H1 (cell line): ENCODE data around the gene DRAXIN. TPM values are rescaled to one million over a fixed set of nuclear protein-coding genes. Genes with fewer than 3 reads are reported as not detected.

Experiments used
- PHF8 ChIP-seq: fragments of 200-600 bp; sonication (generic); conservative IDR thresholded peaks from 2 replicates; pipeline ENCODE4 v1.7.1; 2012; ENCODE audit warnings: low read depth, mild to moderate bottlenecking, inconsistent platforms, low read length, moderate library complexity
- SIRT6 ChIP-seq: IDR thresholded peaks from one replicate; pipeline ENCODE4 v1.7.1; 2012; ENCODE audit warnings: low read length, inconsistent platforms
- SP4 ChIP-seq: IDR thresholded peaks from 2 replicates; pipeline ENCODE4 v1.6.1; 2012; ENCODE audit warnings: low read length, inconsistent platforms
- TBP ChIP-seq: IDR thresholded peaks from 2 replicates; pipeline ENCODE4 v1.6.1; 2011; ENCODE audit warnings: low read depth, low read length, improper control_type of control experiment
- polyA plus RNA-seq, 7 experiments: library from polyadenylated mRNA; depleted of rRNA in 3 of 7; stranded (reverse) in 5 of 7; unstranded in 2 of 7; fragments of >200 nt in 5 of 7; fragments of 200-250 nt in 2 of 7; gene quantifications; 1 replicate in 5 of 7; 2 replicates in 1 of 7; 4 replicates in 1 of 7; pipeline versions ENCODE4 v1.2.1 to v1.2.3, GENCODE V29; 2011 to 2013; ENCODE audit warnings: missing spikeins in 2 of 7, mixed read lengths in 2 of 7
- total RNA-seq: library from RNA; stranded (reverse); fragmentation: NEBNext Ultra II Directional; extraction: Animal tissue kit (Norgen Biotek cat#: 25700); gene quantifications from 2 replicates; pipeline ENCODE4 v1.2.1, GENCODE V29; 2021
- TF ChIP-seq, protein P1 (sequence below): IDR thresholded peaks from 2 replicates; pipeline ENCODE4 v1.6.1; 2012; ENCODE audit warnings: inconsistent platforms
- TF ChIP-seq, protein P2 (sequence below): IDR thresholded peaks from 2 replicates; pipeline ENCODE4 v1.6.1; 2012; ENCODE audit warnings: low read length, inconsistent platforms

Gene DRAXIN
- total and polyA plus RNA-seq, 2 of the 8 experiments (the other 6 are each of a cell fraction or from before 2014, with no cell fraction given) = 4.6 to 17.6 TPM

- TF ChIP-seq TBP (no peak), SP4 (no peak), SIRT6 (no peak), PHF8 (no peak)
- TF ChIP-seq, protein P1, sequence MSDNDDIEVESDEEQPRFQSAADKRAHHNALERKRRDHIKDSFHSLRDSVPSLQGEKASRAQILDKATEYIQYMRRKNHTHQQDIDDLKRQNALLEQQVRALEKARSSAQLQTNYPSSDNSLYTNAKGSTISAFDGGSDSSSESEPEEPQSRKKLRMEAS = no peak
- TF ChIP-seq, protein P2, sequence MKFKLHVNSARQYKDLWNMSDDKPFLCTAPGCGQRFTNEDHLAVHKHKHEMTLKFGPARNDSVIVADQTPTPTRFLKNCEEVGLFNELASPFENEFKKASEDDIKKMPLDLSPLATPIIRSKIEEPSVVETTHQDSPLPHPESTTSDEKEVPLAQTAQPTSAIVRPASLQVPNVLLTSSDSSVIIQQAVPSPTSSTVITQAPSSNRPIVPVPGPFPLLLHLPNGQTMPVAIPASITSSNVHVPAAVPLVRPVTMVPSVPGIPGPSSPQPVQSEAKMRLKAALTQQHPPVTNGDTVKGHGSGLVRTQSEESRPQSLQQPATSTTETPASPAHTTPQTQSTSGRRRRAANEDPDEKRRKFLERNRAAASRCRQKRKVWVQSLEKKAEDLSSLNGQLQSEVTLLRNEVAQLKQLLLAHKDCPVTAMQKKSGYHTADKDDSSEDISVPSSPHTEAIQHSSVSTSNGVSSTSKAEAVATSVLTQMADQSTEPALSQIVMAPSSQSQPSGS = no peak
These were observed 41.7 kb upstream of the DRAXIN start (continued) for GRCh38 chr1:11649624-11650330.
